BJ (cell line): ENCODE data around the gene LYPD6B. TPM values are rescaled to one million over a fixed set of nuclear protein-coding genes. Genes with fewer than 3 reads are reported as not detected.

Source experiments
- CTCF ChIA-PET: fragments of 350-600 bp; formaldehyde crosslinking; extraction: SDS; loops from one replicate; lab custom pipeline; 2021; ENCODE audit warnings: antibody characterized with exemption, inconsistent platforms; lab: Yijun Ruan, JAX
- POLR2A ChIA-PET: fragments of 300-600 bp; sonication (Branson Sonifier 250); formaldehyde crosslinking; extraction: SDS; loops from one replicate; lab custom pipeline; 2021; ENCODE audit warnings: antibody characterized with exemption; lab: Charles Lee
- DNase-seq: peaks from one replicate; pipeline ENCODE4 v3.0.0-alpha.2; 2011; ENCODE audit warnings: low read depth
- H3K27me3 ChIP-seq: 2 replicates; pipeline ENCODE4 v1.6.0; 2011; ENCODE audit warnings: low read length; ENCODE audit not compliant: control insufficient read depth, insufficient read depth
- H3K36me3 ChIP-seq: 2 replicates; pipeline ENCODE4 v1.5.1; 2011; ENCODE audit warnings: low read length; ENCODE audit not compliant: control insufficient read depth, insufficient read depth
- H3K4me3 ChIP-seq: 2 replicates; pipeline ENCODE4 v1.5.1; 2011; ENCODE audit warnings: low read depth, mild to moderate bottlenecking, control low read depth, low read length
- polyA plus RNA-seq: library from polyadenylated mRNA; depleted of rRNA; stranded (reverse); fragments of >200 nt; gene quantifications from 2 replicates; pipeline ENCODE4 v1.2.3, GENCODE V29; 2011
- TF ChIP-seq, protein P1 (sequence below): IDR thresholded peaks from 2 replicates; pipeline ENCODE4 v1.5.1; 2011; ENCODE audit warnings: low read depth, mild to moderate bottlenecking, control low read depth, inconsistent platforms, low read length, moderate library complexity; ENCODE audit not compliant: insufficient read depth

Gene LYPD6B
- polyA plus RNA-seq, 1 experiment: 19.1 TPM

DNA sequence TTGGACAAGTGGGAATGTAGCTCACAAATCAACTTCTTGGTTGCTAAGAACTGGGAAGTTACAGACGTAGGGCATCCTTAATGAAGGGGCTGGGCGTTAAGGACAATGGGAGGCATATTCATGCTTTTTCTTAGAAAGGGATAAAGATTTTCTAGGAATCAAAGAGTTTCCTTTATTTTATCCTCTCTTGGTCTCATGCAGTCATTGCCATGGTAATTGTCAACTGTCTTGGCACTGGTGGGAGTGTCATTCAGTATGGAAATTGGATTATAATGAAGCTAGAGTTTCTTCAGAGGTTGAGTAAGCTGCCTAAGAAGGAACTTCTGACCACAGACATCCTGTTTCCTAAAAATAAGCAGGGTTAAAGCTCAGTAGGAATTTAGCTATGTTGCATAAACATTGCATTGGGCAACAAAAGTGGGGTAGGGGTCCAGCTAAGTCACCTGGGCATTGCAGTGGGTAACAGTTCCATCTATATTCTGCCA is 114.0 kb downstream of the LYPD6B start:
- Histone ChIP-seq H3K36me3 (no peaks in the 10 kb centered on the region), H3K27me3 (no peaks in the 10 kb centered on the region; the same call in 1 of the 2 replicates), H3K4me3 (no peak overlapping the region)
- no peak for DNase-seq
- CTCF ChIA-PET: interaction anchor here (0.5 to 1.1 kb wide), 3 partner anchors 9 to 135 kb away, joined by 3 read pairs; no protein-coding TSS in a partner anchor
- POLR2A ChIA-PET: no interaction called here
- TF ChIP-seq, protein P1, sequence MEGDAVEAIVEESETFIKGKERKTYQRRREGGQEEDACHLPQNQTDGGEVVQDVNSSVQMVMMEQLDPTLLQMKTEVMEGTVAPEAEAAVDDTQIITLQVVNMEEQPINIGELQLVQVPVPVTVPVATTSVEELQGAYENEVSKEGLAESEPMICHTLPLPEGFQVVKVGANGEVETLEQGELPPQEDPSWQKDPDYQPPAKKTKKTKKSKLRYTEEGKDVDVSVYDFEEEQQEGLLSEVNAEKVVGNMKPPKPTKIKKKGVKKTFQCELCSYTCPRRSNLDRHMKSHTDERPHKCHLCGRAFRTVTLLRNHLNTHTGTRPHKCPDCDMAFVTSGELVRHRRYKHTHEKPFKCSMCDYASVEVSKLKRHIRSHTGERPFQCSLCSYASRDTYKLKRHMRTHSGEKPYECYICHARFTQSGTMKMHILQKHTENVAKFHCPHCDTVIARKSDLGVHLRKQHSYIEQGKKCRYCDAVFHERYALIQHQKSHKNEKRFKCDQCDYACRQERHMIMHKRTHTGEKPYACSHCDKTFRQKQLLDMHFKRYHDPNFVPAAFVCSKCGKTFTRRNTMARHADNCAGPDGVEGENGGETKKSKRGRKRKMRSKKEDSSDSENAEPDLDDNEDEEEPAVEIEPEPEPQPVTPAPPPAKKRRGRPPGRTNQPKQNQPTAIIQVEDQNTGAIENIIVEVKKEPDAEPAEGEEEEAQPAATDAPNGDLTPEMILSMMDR: no peak

DNA sequence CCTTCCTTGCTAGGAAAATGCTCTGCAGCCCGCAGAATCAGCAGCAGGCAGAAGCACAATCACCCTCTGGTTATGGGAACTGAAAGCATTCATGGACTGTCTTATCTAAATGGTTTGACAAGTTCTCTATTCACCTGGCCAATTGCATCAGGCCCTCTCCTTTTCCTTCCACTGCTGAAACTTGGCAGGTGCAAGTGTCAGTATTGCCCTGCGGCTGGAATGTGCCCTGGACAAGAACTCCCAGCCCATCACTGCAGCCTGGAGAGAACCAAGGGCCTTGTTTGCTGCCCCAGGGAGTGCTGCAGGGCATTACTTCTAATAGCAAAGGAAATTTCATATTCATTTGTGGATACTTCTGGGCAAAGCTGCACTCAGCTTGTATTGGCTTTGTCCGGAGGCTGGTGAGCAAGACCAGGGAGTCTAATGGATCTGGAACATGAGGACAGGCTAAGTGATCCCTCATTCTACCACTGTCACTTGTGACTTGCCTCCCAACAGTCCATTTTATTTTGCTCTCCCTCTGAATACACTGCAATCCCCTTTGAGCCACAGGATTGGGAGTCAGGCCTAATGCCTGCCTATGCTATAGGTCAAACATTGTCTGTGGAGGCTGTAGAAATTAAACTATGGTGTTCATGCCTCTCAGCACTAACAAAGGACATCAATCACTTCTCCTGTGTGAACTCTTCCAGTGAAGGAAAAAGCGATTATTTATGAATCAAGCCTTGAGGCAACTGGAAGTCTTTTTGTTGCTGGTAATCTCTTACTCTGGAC is 116.9 kb downstream of the LYPD6B start:
- DNase-seq: no peak
- Histone ChIP-seq H3K4me3 (no peak overlapping the region), H3K36me3 (no peaks in the 10 kb centered on the region), H3K27me3 (no peaks in the 10 kb centered on the region)
- CTCF ChIA-PET: interaction anchor here (1.1 kb wide), 1 partner anchor 9 kb away, joined by 3 read pairs; no protein-coding TSS in a partner anchor
- POLR2A ChIA-PET: interaction anchor here (0.6 kb wide), 1 partner anchor 13 kb away, joined by 4 read pairs; no protein-coding TSS in a partner anchor
- TF ChIP-seq, protein P1: no peak

DNA sequence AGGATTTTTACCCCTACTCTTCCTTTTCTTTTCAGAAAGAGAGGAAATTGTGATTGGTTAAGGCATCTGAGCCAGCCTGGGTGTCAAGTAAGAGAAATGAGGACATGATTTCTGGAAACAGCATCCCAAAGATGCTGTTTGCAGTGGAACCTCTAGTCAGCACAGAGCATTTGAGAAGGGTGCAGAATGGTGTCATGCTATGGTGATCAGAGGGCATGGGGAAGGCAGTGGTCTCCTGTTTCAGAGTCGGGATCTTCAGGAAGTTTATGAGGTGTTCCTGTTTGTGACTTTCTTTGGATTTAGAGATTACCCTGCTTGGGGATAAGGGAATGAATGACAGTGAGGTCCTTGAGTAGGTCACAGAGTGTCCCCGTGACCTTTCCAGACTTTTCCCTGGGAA is 117.5 kb downstream of the LYPD6B start:
- DNase-seq: no peak
- Histone ChIP-seq H3K36me3 (no peaks in the 10 kb centered on the region), H3K4me3 (no peak overlapping the region), H3K27me3 (no peaks in the 10 kb centered on the region)
- ChIA-PET POLR2A (no interaction called here), CTCF (interaction anchor here (1.1 kb wide), 1 partner anchor 9 kb away, joined by 3 read pairs; no protein-coding TSS in a partner anchor)
- TF ChIP-seq, protein P1: no peak

DNA sequence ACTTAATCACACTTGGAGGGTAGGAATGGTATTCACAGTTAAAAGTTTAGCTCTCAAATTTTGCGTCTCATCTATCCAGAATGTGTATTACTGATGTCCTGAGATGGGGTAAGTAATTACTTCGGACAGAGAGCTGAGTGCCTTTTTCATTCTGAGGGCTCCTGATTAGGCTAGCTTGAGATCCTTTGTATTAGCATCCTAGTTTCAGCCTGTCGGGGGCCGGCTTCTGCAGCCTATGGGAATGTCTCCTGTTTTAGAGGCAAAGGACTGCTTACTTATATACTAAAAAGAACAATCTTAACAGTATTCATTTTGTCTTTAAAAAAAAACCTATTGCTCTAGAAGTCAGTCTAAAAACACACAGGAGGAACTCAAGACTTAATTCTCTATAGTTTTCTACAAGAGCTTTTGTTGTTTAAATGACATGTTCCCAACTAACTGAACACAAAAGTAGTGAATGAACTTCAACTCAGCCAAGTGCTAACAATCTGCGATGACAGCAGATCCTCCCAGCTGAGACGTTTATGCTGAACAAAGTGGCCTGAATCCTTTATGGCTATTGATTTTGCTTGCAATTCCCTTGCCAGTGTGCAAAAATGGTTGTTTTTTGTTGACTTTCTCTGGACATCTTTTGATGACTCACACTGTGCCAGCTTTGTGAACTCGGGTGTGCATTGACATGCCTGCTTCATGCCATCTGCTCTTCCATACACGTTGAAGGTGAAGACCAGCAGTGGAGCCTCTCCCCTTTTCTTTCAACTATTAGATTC is 118.7 kb downstream of the LYPD6B start:
- ChIA-PET CTCF (no interaction called here), POLR2A (no interaction called here)
- H3K4me3 ChIP-seq: no peak overlapping the region
- DNase-seq: no peak
- TF ChIP-seq, protein P1: no peak
- H3K27me3 ChIP-seq: no peaks in the 10 kb centered on the region
- no peaks in the 10 kb centered on the region for H3K36me3 ChIP-seq

DNA sequence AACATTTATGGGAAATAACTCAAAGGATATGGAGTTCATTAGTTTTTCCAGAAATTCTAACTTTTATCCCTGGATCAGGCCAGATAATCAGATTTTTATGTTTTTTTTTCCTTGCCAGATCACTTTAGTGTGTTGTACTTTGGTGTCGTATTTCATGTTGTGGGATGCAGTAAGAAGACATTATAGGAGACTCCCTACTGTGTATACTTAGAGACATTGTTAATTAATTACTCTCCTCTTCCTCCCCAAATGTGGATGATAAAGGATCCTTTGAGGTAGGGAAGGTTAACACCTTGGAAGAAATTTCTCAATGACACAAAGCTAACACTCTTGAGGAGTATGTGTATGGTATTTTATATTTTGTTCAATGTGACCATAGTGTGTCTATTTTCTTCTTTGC is 120.5 kb downstream of the LYPD6B start:
- ChIA-PET POLR2A (no interaction called here), CTCF (no interaction called here)
- no peak for DNase-seq
- Histone ChIP-seq H3K4me3 (no peak overlapping the region), H3K27me3 (no peaks in the 10 kb centered on the region), H3K36me3 (no peaks in the 10 kb centered on the region)
- TF ChIP-seq, protein P1: no peak
